Calu3 (cell line): Measurements from ENCODE around the gene GLRA2. TPM values are rescaled to one million over a fixed set of nuclear protein-coding genes. Genes with fewer than 3 reads are reported as not detected.
"Not testable (repeated sequence)": the region's sequence is repeated elsewhere in the genome, so short reads cannot be mapped to it uniquely, and the experiment has no call there.

ENCODE experiments used
- BruUV-seq: library from RNA; stranded (reverse); fragments of 400-500 nt; replicated peaks from 2 replicates; lab custom pipeline; 2021; lab: Mats Ljungman, UMichigan
- CTCF ChIA-PET: fragments of 300-600 bp; sonication (Branson Sonifier 250); formaldehyde crosslinking; loops from one replicate; lab custom pipeline; 2022; ENCODE audit warnings: antibody characterized with exemption; lab: Charles Lee
- DNase-seq: peaks from one replicate; pipeline ENCODE4 v3.0.0; 2022
- H3K27ac Mint-ChIP-seq: one replicate; pipeline ENCODE4 v1.8.0; 2022; ENCODE audit warnings: mixed read lengths; ENCODE audit not compliant: unreplicated experiment
- H3K27me3 Mint-ChIP-seq: one replicate; pipeline ENCODE4 v1.8.0; 2022; ENCODE audit warnings: mixed read lengths; ENCODE audit not compliant: unreplicated experiment
- H3K36me3 Mint-ChIP-seq: one replicate; pipeline ENCODE4 v1.8.0; 2022; ENCODE audit warnings: mild to moderate bottlenecking, moderate library complexity, mixed read lengths; ENCODE audit not compliant: insufficient read depth, unreplicated experiment
- H3K4me1 Mint-ChIP-seq: one replicate; pipeline ENCODE4 v1.8.0; 2022; ENCODE audit warnings: mild to moderate bottlenecking, low read depth, mixed read lengths; ENCODE audit not compliant: unreplicated experiment
- H3K4me3 Mint-ChIP-seq: one replicate; pipeline ENCODE4 v1.8.0; 2022; ENCODE audit warnings: mild to moderate bottlenecking, low read depth, moderate library complexity, mixed read lengths; ENCODE audit not compliant: unreplicated experiment
- H3K9me3 Mint-ChIP-seq: one replicate; pipeline ENCODE4 v1.8.0; 2022; ENCODE audit warnings: low read depth, mixed read lengths; ENCODE audit not compliant: unreplicated experiment
- CTCF ChIP-seq: fragments of 200-600 bp; IDR thresholded peaks from one replicate; pipeline ENCODE4 v1.8.0; 2022; ENCODE audit warnings: antibody characterized with exemption; ENCODE audit not compliant: unreplicated experiment
- intact Hi-C: fragments of 100-400 bp; cut with micrococcal nuclease; formaldehyde crosslinking; loops from one replicate; pipeline ENCODE4 v1.10.0; 2022; ENCODE audit not compliant: unreplicated experiment
- total RNA-seq: library from RNA; stranded (reverse); gene quantifications from 2 replicates; pipeline ENCODE4 v1.2.3, GENCODE V29; 2022

Gene GLRA2
- total RNA-seq, 1 experiment from 2014 or later = not detected

GRCh38 chrX:14607446-14607985 lies 78.2 kb downstream of the GLRA2 start:
- no peak for TF ChIP-seq CTCF
- Mint-ChIP-seq H3K4me3 (no peak overlapping the region), H3K27ac (no peak overlapping the region), H3K27me3 (no peaks in the 10 kb centered on the region), H3K9me3 (no peaks in the 10 kb centered on the region), H3K4me1 (no peaks in the 10 kb centered on the region), H3K36me3 (no peaks in the 10 kb centered on the region)
- BruUV-seq = no TSS peak
- DNase-seq = no peak
- CTCF ChIA-PET = no interaction called here
- intact Hi-C loops = no loop called here

GRCh38 chrX:14612450-14612849 lies 83.1 kb downstream of the GLRA2 start:
- BruUV-seq, H3K9me3 Mint-ChIP-seq, DNase-seq, intact Hi-C loops, H3K27me3 Mint-ChIP-seq, H3K27ac Mint-ChIP-seq, H3K4me3 Mint-ChIP-seq, H3K36me3 Mint-ChIP-seq, CTCF ChIA-PET: not testable (repeated sequence)
- peaks cover 11% of the 10 kb centered on the region for H3K4me1 Mint-ChIP-seq

GRCh38 chrX:14616301-14616700 lies 87.0 kb downstream of the GLRA2 start:
- Mint-ChIP-seq H3K9me3 (no peaks in the 10 kb centered on the region), H3K4me3 (no peak overlapping the region), H3K4me1 (peaks cover 11% of the 10 kb centered on the region), H3K27ac (no peak overlapping the region), H3K36me3 (no peaks in the 10 kb centered on the region), H3K27me3 (no peaks in the 10 kb centered on the region)
- no TSS peak for BruUV-seq
- TF ChIP-seq CTCF = no peak
- intact Hi-C loops = no loop called here
- no peak for DNase-seq
- CTCF ChIA-PET = no interaction called here

- no TSS peak for BruUV-seq
- CTCF ChIA-PET = no interaction called here
- H3K27me3 Mint-ChIP-seq = no peaks in the 10 kb centered on the region
- DNase-seq = no peak
- no peaks in the 10 kb centered on the region for H3K9me3 Mint-ChIP-seq
- H3K27ac Mint-ChIP-seq = no peak overlapping the region
- H3K4me1 Mint-ChIP-seq = peaks cover 11% of the 10 kb centered on the region
- H3K4me3 Mint-ChIP-seq = no peak overlapping the region
- H3K36me3 Mint-ChIP-seq = no peaks in the 10 kb centered on the region
- TF ChIP-seq CTCF = no peak
- intact Hi-C loops = no loop called here
Observed at GRCh38 chrX:14616836-14617235, 87.5 kb downstream of the GLRA2 start.

- intact Hi-C loops = no loop called here
- H3K4me1 Mint-ChIP-seq = peaks cover 11% of the 10 kb centered on the region
- CTCF ChIA-PET = no interaction called here
Observed at GRCh38 chrX:14618177-14618965, 89.0 kb downstream of the GLRA2 start.

More at GRCh38 chrX:14618177-14618965, 89.0 kb downstream of the GLRA2 start:
- BruUV-seq = no TSS peak
- Mint-ChIP-seq H3K36me3 (no peaks in the 10 kb centered on the region), H3K9me3 (no peaks in the 10 kb centered on the region), H3K27me3 (no peaks in the 10 kb centered on the region), H3K27ac (no peak overlapping the region), H3K4me3 (no peak overlapping the region)
- TF ChIP-seq CTCF = no peak
- DNase-seq = no peak
